Kidney glomerular epithelial cell (primary cell): ENCODE data around the gene HABP4.

Experiments used
- DNase-seq: peaks from one replicate; lab custom pipeline; 2025; lab: John Stamatoyannopoulos, UW

The HABP4 gene

DNA sequence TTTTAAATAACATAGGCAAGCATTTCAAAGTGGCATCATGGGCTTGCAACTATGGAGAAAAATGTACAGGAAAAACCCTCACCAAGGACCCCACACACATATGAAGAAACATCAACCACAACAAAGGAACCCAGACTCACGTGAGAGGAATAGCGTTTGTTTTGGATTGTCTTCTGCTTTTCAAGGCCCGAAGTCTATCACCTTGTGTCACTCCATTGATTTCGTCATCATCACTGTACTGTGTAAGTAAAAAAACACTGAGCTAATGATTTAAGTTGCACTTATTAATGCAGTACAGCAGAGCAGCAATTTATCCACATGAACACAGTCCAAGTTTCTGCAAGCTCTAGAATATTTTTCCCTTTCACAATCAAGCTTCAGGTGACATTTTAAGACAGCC is 72.4 kb downstream of the HABP4 start:
- DNase-seq = no peak

DNA sequence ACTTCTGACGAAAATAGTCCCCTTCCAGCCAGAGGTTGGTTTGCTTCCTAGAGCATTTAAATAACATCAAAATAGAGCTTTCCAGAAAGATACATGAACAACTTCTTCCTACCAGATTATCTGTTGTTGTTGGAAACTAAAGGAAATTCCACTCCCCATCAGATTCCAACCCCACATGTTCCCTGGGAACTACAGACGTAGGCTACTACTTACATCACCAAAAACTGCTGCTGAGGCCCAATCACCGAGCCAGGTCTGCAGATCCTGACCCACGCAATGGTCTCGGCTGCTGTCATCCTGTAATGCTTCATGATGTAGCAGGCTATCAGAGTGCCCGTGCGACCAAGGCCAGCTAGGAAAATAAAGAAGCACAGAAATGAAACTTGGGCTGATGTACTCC is 73.4 kb downstream of the HABP4 start:
- no peak for DNase-seq

DNA sequence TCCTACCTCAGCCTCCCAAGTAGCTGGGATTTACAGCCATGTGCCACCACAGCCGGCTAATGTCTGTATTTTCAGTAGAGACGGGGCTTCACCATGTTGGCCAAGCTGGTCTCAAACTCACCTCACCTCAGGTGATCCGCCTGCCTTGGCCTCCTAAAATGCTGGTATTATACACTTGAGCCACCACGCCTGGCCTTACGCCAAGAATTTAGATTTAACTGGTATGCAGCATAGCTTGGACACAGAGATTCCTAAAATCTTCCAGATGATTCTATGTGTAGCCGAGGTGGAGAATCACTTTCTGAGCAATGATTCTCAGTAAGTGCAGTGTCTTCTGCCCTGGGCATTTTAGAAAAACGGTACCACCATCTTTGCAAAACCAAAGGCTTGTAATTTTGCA is 74.1 kb downstream of the HABP4 start:
- DNase-seq = no peak

DNA sequence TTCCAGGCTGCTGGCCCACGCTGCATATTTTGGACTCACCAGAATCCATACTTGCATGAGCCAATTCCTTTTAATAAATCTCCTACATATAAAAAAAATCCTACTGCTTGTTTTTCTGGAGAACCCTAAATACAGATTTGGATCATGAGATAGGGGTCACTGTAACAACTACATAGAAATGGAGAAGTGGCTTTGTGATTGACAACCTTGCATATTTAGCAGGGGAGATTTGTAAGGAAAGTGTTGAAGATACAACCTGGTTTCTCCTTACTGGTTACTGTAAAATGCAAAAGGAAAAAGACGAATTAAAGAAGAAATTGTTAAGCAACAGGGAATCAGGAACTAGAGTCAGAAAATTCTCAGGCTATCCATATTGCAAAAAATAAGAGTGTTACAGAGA is 74.8 kb downstream of the HABP4 start:
- no peak for DNase-seq

DNA sequence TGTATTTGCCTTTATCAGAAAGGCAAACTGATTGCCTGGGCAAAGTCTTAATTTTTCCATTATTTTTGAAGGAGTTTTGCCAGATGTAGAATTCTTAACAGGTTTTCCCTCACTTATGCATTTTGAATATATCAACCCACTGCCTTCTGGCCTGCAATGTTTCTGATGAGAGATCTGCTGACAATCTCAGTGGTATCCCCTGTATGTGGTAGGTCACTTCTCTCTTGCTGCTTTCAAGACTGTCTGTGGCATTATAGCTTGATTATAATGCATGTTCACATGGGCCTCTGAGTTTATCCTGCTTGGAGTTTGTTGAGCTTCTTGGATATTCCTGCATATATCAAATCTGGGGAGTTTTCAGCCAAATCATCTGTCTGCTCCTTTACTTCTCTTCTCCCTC is 82.2 kb downstream of the HABP4 start:
- no peak for DNase-seq

DNA sequence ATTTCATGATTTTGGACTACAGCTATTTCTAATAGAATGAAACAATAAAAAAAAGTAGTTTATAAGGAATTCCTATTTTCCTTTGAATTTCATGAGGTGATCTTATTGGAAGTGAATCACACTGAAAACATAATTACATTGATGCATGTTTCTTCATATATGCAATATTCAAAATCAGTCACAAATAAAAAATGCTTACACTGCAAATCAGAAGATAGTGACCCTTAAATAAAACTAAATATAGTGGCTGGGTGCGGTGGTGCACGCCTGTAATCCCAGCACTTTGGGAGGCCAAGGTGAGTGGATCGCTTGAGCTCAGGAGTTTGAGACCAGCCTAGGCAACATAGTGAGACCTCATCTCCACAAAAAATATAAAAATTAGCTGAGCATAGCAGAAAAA is 90.1 kb downstream of the HABP4 start:
- DNase-seq = no peak
